ENCODE measurements around the gene SAP25. TPM values are rescaled to one million over a fixed set of nuclear protein-coding genes. Genes with fewer than 3 reads are reported as not detected.

SAP25 gene
- total RNA-seq, 2 donors from 2014 or later, result not detected

DNA sequence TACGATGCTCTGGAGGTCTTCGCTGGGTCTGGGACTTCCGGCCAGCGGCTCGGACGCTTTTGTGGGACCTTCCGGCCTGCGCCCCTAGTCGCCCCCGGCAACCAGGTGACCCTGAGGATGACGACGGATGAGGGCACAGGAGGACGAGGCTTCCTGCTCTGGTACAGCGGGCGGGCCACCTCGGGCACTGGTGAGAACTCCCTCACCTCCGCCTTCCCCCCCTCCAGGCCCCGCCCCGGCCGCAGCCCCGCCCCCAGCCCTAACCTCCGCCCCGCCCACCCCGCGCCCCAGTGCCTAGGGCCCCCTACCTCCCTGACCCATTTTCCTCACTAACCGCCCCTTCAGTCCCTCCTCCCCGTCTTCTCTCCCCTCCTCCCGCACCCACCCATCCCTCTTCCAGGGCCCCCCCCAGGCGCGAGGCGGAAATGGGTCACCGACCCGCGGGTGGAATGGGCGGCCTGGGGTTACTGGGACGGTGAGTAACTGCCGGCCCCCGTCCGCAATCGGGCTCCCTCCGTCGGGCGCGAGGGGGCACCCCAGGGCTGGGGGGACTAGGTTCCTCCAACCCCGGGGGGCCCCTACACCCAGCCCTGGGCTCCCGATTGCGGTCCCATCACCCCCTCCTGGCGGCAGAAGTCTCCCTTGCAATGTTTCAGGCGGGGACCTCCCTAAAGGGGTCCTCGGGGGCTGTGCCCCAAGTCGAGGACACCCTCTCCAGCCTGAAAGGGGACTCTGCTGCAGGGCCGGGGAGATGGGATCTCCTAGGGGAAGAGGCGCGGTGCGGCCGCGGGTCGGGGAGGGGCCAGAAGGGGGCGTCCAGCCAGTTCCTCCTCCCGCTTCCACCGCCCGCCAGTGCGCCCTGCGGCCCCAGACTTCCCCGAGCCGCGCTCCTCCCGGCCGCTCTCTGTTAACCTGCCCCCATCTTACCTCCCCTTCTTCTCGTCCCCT, 30.6 kb upstream of the SAP25 start:
- H3K27ac ChIP-seq, result peak overlapping the region; percentile 25 to 80 (median 76)
- ATAC-seq (peak; percentile 77), DNase-seq (peak; percentile 71 to 78 (median 78))
- no peaks in the 10 kb centered on the region for H3K9me3 ChIP-seq
- peaks cover 25% of the 10 kb centered on the region for H3K4me1 ChIP-seq
- H3K27me3 ChIP-seq, result no peaks in the 10 kb centered on the region
- TF ChIP-seq POLR2A (IDR thresholded peaks at IDR 0.05), result peak in 2 of 3 donors; percentile 47 to 50
- TF ChIP-seq CTCF (IDR thresholded peaks at IDR 0.05), result peak; percentile 15 to 56 (median 33)
- WGBS, 2 donors, result 0 to 1% methylated on average over 2 to 44 of the region's 70 CpGs
- intact Hi-C loops (cut with DNase I), result no loop called here
- H3K36me3 ChIP-seq (replicated peaks in 1 of 2; ENCODE audit: insufficient read depth in 1 of 2, low read depth in 2 of 2), result no peaks in the 10 kb centered on the region
- H3K4me3 ChIP-seq, result peak overlapping the region; percentile 26 to 62

DNA sequence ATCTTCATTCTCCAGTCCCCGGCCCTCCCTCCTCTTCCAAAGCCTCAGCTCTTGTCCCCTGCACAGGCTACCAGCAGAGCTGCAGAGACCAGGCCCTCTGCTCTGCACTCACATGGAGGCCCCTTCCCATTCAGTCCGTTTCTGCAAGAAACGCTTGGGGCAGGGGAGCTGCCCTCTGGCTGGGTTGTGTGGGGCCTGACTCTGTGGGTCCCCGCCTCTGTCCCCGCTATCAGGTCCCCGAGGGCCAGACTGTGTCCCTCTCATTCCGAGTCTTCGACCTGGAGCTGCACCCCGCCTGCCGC, 30.0 kb upstream of the SAP25 start:
- 24 to 56% methylated on average over 3 to 10 of the region's 10 CpGs for WGBS, 2 donors
- Histone ChIP-seq H3K4me3 (no peak overlapping the region), H3K9me3 (no peaks in the 10 kb centered on the region), H3K27me3 (no peaks in the 10 kb centered on the region), H3K4me1 (peaks cover 25% of the 10 kb centered on the region), H3K27ac (peak overlapping the region in 3 of 4 donors; percentile 73 to 80 (median 80)), H3K36me3 (replicated peaks in 1 of 2; ENCODE audit: insufficient read depth in 1 of 2, low read depth in 2 of 2) (no peaks in the 10 kb centered on the region)
- DNase-seq (no peak), ATAC-seq (no peak)
- TF ChIP-seq POLR2A (IDR thresholded peaks at IDR 0.05) (no peak), CTCF (IDR thresholded peaks at IDR 0.05) (no peak)
- intact Hi-C loops (cut with DNase I), result no loop called here

- intact Hi-C loops (cut with DNase I), result no loop called here
- no peaks in the 10 kb centered on the region for H3K27me3 ChIP-seq
- peak overlapping the region in 3 of 4 donors; percentile 73 to 80 (median 80) for H3K27ac ChIP-seq
- DNase-seq (peak in 3 of 4 donors; percentile 46 to 55 (median 50)), ATAC-seq (no peak)
- WGBS, 2 donors, result 58 to 59% methylated on average over 14 to 21 of the region's 21 CpGs
- H3K9me3 ChIP-seq, result no peaks in the 10 kb centered on the region
- H3K4me3 ChIP-seq, result no peak overlapping the region
- no peaks in the 10 kb centered on the region for H3K36me3 ChIP-seq (replicated peaks in 1 of 2; ENCODE audit: insufficient read depth in 1 of 2, low read depth in 2 of 2)
- TF ChIP-seq CTCF (IDR thresholded peaks at IDR 0.05) (no peak), POLR2A (IDR thresholded peaks at IDR 0.05) (no peak)
- peaks cover 25% of the 10 kb centered on the region for H3K4me1 ChIP-seq
Observed at GRCh38 chr7:100602889-100603725, 29.4 kb upstream of the SAP25 start.

DNA sequence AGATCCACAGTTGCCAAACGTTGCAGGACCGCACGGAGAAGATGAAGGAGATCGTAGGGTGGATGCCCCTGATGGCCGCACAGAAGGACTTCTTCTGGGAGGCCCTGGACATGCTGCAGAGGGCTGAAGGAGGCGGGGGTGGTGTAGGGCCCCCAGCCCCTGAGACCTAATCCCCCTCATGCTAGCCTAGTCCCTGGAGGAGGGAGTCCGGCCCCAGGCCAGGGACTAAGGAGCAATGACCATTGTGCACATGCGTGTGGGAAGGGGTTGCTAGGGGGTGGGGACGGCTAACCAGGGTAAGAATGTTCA, 27.0 kb upstream of the SAP25 start:
- 79% methylated on average over 9 of the region's 9 CpGs; no CpG with 5 or more reads in 1 of the 2 donors for WGBS, 2 donors
- H3K9me3 ChIP-seq, result no peaks in the 10 kb centered on the region
- TF ChIP-seq CTCF (IDR thresholded peaks at IDR 0.05) (no peak), POLR2A (IDR thresholded peaks at IDR 0.05) (no peak)
- no peak overlapping the region for H3K27ac ChIP-seq
- H3K4me3 ChIP-seq, result no peak overlapping the region
- DNase-seq (no peak), ATAC-seq (no peak)
- no peaks in the 10 kb centered on the region for H3K36me3 ChIP-seq (replicated peaks in 1 of 2; ENCODE audit: insufficient read depth in 1 of 2, low read depth in 2 of 2)
- intact Hi-C loops (cut with DNase I), result no loop called here
- H3K27me3 ChIP-seq, result no peaks in the 10 kb centered on the region
- peaks cover 23% of the 10 kb centered on the region for H3K4me1 ChIP-seq

All from body of pancreas (tissue), 4 donors.